Measurements from ENCODE around the gene PPM1J.

GRCh38 chr1:112713466-112714312 is 1.4 kb downstream of the PPM1J start:
- TF ChIP-seq POLR2A (IDR thresholded peaks at IDR 0.05) (no peak), EP300 (IDR thresholded peaks at IDR 0.05) (no peak), POLR2AphosphoS5 (IDR thresholded peaks at IDR 0.05) (no peak)
- TF ChIP-seq, protein P1, sequence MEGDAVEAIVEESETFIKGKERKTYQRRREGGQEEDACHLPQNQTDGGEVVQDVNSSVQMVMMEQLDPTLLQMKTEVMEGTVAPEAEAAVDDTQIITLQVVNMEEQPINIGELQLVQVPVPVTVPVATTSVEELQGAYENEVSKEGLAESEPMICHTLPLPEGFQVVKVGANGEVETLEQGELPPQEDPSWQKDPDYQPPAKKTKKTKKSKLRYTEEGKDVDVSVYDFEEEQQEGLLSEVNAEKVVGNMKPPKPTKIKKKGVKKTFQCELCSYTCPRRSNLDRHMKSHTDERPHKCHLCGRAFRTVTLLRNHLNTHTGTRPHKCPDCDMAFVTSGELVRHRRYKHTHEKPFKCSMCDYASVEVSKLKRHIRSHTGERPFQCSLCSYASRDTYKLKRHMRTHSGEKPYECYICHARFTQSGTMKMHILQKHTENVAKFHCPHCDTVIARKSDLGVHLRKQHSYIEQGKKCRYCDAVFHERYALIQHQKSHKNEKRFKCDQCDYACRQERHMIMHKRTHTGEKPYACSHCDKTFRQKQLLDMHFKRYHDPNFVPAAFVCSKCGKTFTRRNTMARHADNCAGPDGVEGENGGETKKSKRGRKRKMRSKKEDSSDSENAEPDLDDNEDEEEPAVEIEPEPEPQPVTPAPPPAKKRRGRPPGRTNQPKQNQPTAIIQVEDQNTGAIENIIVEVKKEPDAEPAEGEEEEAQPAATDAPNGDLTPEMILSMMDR (IDR thresholded peaks at IDR 0.05) = no peak

All from suprapubic skin (tissue), 4 donors.